A673 (cell line): ENCODE data around the gene CDKAL1. TPM values are rescaled to one million over a fixed set of nuclear protein-coding genes. Genes with fewer than 3 reads are reported as not detected.

Experiments
- BruUV-seq: library from RNA; stranded (reverse); fragments of 400-500 nt; replicated peaks from 2 replicates; lab custom pipeline; 2021; lab: Mats Ljungman, UMichigan
- CTCF ChIA-PET: fragments of 300-600 bp; sonication (Branson Sonifier 250); formaldehyde crosslinking; loops from one replicate; lab custom pipeline; 2022; ENCODE audit warnings: antibody characterized with exemption; lab: Charles Lee
- POLR2A ChIA-PET: fragments of 300-600 bp; sonication (Branson Sonifier 250); formaldehyde crosslinking; loops from one replicate; lab custom pipeline; 2022; ENCODE audit warnings: antibody characterized with exemption; ENCODE audit not compliant: low non-redundant PET; lab: Charles Lee
- DNase-seq: peaks from one replicate; pipeline ENCODE4 v3.0.0-alpha.2; 2015; ENCODE audit warnings: low spot score
- H3K27ac ChIP-seq: fragments of 200-600 bp; sonication (generic); 2 replicates; pipeline ENCODE4 v1.5.1; 2016; ENCODE audit warnings: mixed run types, low read depth, mild to moderate bottlenecking, mixed read lengths, antibody characterized with exemption, low read length; ENCODE audit not compliant: poor library complexity, severe bottlenecking
- H3K27me3 ChIP-seq: fragments of 200-600 bp; sonication (generic); replicated peaks from 2 replicates; pipeline ENCODE4 v1.6.1; 2017; ENCODE audit warnings: mixed run types, low read depth, mild to moderate bottlenecking, mixed read lengths, antibody characterized with exemption, low read length; ENCODE audit not compliant: insufficient read depth, poor library complexity
- H3K36me3 ChIP-seq: fragments of 200-600 bp; sonication (generic); 2 replicates; pipeline ENCODE4 v1.6.1; 2016; ENCODE audit warnings: mixed run types, mild to moderate bottlenecking, mixed read lengths, antibody characterized with exemption, low read length; ENCODE audit not compliant: insufficient read depth, poor library complexity, severe bottlenecking
- H3K4me1 ChIP-seq: fragments of 200-600 bp; sonication (generic); 2 replicates; pipeline ENCODE4 v1.6.1; 2017; ENCODE audit warnings: mixed run types, mild to moderate bottlenecking, mixed read lengths, antibody characterized with exemption, low read length; ENCODE audit not compliant: insufficient read depth, poor library complexity, severe bottlenecking
- H3K4me3 ChIP-seq: fragments of 200-600 bp; sonication (generic); 2 replicates; pipeline ENCODE4 v1.5.1; 2016; ENCODE audit warnings: low read depth, mixed run types, mild to moderate bottlenecking, mixed read lengths, low read length; ENCODE audit not compliant: poor library complexity, severe bottlenecking
- H3K9me3 ChIP-seq: fragments of 200-600 bp; sonication (generic); 2 replicates; pipeline ENCODE4 v1.6.1; 2016; ENCODE audit warnings: mixed run types, low read depth, mild to moderate bottlenecking, mixed read lengths, antibody characterized with exemption, low read length; ENCODE audit not compliant: poor library complexity, severe bottlenecking
- EZH2 ChIP-seq: fragments of 200-600 bp; sonication (generic); IDR thresholded peaks from 2 replicates; pipeline ENCODE4 v1.6.1; 2017; ENCODE audit warnings: borderline replicate concordance, low read depth, mild to moderate bottlenecking, mixed read lengths, antibody characterized with exemption, low read length; ENCODE audit not compliant: poor library complexity, severe bottlenecking
- intact Hi-C: fragments of 100-400 bp; cut with micrococcal nuclease; formaldehyde crosslinking; loops from one replicate; pipeline ENCODE4 v1.10.0; 2022; ENCODE audit not compliant: unreplicated experiment
- total RNA-seq: library from RNA; stranded (reverse); gene quantifications from 2 replicates; pipeline ENCODE4 v1.2.3, GENCODE V29; 2021
- TF ChIP-seq, protein P1 (sequence below): fragments of 300-800, 200-600 bp; sonication (generic); conservative IDR thresholded peaks from 2 replicates; pipeline ENCODE4 v1.5.1; 2017; ENCODE audit warnings: low read depth, mild to moderate bottlenecking, antibody characterized with exemption, low read length, moderate library complexity, mixed read lengths

The CDKAL1 gene
- total RNA-seq, 1 experiment from 2014 or later, result 35.5 TPM

DNA sequence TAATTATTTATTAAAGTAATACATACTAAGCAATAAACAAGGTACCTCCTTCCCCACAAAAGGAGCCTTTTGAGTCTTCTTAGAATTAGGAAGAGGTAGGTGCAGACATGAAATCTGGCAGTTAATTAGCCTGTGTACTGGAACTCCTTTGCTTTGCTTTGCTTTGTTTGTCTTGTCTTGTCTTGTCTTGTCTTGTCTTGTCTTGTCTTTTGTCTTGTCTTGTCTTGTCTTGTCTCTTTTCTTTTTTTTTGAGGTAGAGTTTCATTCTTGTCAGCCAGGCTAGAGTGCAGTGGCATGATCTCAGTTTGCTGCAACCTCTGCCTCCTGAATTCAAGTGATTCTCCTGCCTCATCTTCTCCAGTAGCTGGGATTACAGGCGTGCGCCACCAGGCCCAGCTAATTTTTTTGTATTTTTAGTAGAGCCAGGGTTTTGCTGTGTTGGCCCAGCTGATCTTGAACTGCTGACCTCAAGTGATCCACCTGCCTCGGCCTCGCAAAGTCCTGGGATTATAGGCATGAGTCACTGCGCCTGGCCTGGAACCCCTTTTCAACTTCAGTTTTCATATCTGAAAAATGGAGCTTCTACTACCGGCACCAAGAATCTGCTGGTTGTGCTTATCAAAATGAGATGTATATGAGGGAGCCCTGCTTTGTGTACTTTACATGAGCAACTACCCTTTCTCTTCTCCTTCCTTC is 301.2 kb downstream of the CDKAL1 start:
- ChIA-PET POLR2A (no interaction called here), CTCF (no interaction called here)
- Histone ChIP-seq H3K9me3 (no peaks in the 10 kb centered on the region), H3K4me3 (no peak overlapping the region), H3K4me1 (no peaks in the 10 kb centered on the region), H3K27me3 (no peaks in the 10 kb centered on the region), H3K36me3 (no peaks in the 10 kb centered on the region), H3K27ac (no peak overlapping the region)
- TF ChIP-seq, protein P1, sequence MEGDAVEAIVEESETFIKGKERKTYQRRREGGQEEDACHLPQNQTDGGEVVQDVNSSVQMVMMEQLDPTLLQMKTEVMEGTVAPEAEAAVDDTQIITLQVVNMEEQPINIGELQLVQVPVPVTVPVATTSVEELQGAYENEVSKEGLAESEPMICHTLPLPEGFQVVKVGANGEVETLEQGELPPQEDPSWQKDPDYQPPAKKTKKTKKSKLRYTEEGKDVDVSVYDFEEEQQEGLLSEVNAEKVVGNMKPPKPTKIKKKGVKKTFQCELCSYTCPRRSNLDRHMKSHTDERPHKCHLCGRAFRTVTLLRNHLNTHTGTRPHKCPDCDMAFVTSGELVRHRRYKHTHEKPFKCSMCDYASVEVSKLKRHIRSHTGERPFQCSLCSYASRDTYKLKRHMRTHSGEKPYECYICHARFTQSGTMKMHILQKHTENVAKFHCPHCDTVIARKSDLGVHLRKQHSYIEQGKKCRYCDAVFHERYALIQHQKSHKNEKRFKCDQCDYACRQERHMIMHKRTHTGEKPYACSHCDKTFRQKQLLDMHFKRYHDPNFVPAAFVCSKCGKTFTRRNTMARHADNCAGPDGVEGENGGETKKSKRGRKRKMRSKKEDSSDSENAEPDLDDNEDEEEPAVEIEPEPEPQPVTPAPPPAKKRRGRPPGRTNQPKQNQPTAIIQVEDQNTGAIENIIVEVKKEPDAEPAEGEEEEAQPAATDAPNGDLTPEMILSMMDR, result no peak
- no peak for TF ChIP-seq EZH2
- DNase-seq, result no peak
- intact Hi-C loops, result no loop called here
- no TSS peak for BruUV-seq

DNA sequence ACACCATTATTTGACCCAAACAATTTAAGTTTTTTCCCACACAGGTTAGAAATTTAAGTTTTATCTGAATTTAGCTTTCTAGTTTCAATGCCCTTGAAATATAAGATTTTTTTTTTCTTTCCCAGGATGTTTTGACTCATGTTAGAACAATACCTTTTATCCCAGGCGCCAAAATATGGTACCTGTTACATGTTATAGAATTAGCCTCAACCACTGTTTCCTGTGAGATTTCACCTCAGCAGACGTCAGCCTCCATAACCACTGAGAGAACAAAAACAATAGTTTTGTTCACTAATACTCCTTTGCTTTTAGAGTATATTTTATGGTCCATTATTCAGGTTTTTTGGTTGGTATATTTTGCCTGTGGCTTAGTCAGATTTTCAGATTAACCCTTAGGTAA is 302.9 kb downstream of the CDKAL1 start:
- Histone ChIP-seq H3K4me3 (no peak overlapping the region), H3K36me3 (no peaks in the 10 kb centered on the region), H3K27ac (no peak overlapping the region), H3K27me3 (no peaks in the 10 kb centered on the region), H3K4me1 (no peaks in the 10 kb centered on the region), H3K9me3 (no peaks in the 10 kb centered on the region)
- TF ChIP-seq, protein P1, result no peak
- no peak for TF ChIP-seq EZH2
- ChIA-PET POLR2A (no interaction called here), CTCF (no interaction called here)
- no peak for DNase-seq
- BruUV-seq, result no TSS peak
- intact Hi-C loops, result no loop called here

DNA sequence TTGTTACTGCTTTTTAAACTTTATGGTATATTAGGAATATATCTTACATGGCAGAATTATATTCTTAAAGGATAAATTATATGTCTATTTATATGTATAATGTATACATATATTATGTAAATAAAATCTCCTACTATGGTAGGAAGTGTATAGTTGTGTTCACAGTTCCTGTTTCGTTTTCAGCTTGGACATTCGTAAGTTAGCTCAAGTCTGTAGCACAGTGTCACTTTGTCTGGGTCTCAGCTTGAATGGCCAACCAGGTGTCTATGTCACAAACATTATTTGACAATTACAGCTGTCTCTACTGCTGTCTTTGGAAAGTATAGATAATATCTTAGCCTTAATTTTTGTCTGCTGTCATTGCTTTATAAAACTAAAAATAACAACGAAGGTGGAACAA is 303.9 kb downstream of the CDKAL1 start:
- no peak for DNase-seq
- Histone ChIP-seq H3K9me3 (no peaks in the 10 kb centered on the region), H3K4me3 (no peak overlapping the region), H3K36me3 (no peaks in the 10 kb centered on the region), H3K27ac (no peak overlapping the region), H3K27me3 (no peaks in the 10 kb centered on the region), H3K4me1 (no peaks in the 10 kb centered on the region)
- intact Hi-C loops, result no loop called here
- no TSS peak for BruUV-seq
- CTCF ChIA-PET, result interaction anchor here (0.7 kb wide), 1 partner anchor 125 kb away, joined by 4 read pairs; no protein-coding TSS in a partner anchor
- TF ChIP-seq, protein P1, result no peak
- no peak for TF ChIP-seq EZH2
- POLR2A ChIA-PET, result no interaction called here
